ENCODE results near the gene GDA. TPM values are rescaled to one million over a fixed set of nuclear protein-coding genes. Genes with fewer than 3 reads are reported as not detected.

Gene GDA
- total and polyA plus RNA-seq, 2 of the 4 experiments (the other 2 are of a cell fraction) = not detected

GRCh38 chr9:72165821-72166547, 16.7 kb downstream of the GDA start:
- Histone ChIP-seq H3K4me1 (ENCODE audit: control insufficient read depth, insufficient read depth, low read length) (no peaks in the 10 kb centered on the region), H3K14ac (replicated peaks; ENCODE audit: low read depth, low read length) (no peak overlapping the region), H2BK20ac (ENCODE audit: low read depth, low read length) (no peak overlapping the region), H3K4ac (ENCODE audit: low read depth, low read length) (no peak overlapping the region), H3K36me3 (ENCODE audit: control insufficient read depth, insufficient read depth, low read length) (no peaks in the 10 kb centered on the region), H3K9ac (ENCODE audit: low read depth, low read length) (no peak overlapping the region), H3K9me1 (ENCODE audit: insufficient read depth, low read length) (no peaks in the 10 kb centered on the region), H2BK120ac (ENCODE audit: low read depth, low read length) (no peak overlapping the region), H4K20me1 (ENCODE audit: insufficient read depth, low read length) (no peaks in the 10 kb centered on the region), H3K18ac (ENCODE audit: low read depth, low read length) (no peak overlapping the region), H3K56ac (ENCODE audit: extremely low read depth, insufficient read depth, low read length) (no peak overlapping the region), H3K79me1 (ENCODE audit: low read depth in 1 of 2, low read length in 2 of 2) (no peaks in the 10 kb centered on the region), H2BK5ac (ENCODE audit: low read depth, low read length, poor library complexity, severe bottlenecking) (no peak overlapping the region), H3K23ac (ENCODE audit: low read depth, low read length) (no peak overlapping the region), H3K4me3 (ENCODE audit: insufficient read depth, low read depth, low read length) (no peak overlapping the region), H4K91ac (ENCODE audit: insufficient read depth, low read depth, low read length) (no peak overlapping the region), H3K4me2 (ENCODE audit: low read depth, low read length) (no peak overlapping the region), H3K9me3 (ENCODE audit: control insufficient read depth, insufficient read depth, low read length) (no peaks in the 10 kb centered on the region), H2AK9ac (replicated peaks; ENCODE audit: low read depth, low read length, poor library complexity) (no peak overlapping the region), H3K27me3 (ENCODE audit: control insufficient read depth, insufficient read depth, low read length) (no peaks in the 10 kb centered on the region), H4K8ac (ENCODE audit: low read depth in 2 of 2, low read length in 2 of 2) (no peak overlapping the region), H2AFZ (replicated peaks; ENCODE audit: low read length, poor library complexity) (no peak overlapping the region), H2AK5ac (ENCODE audit: low read depth, low read length) (no peak overlapping the region), H2BK15ac (ENCODE audit: low read depth, low read length) (no peak overlapping the region), H3K27ac (ENCODE audit: insufficient read depth, low read length) (no peak overlapping the region), H4K5ac (ENCODE audit: low read depth, low read length) (no peak overlapping the region)
- in situ Hi-C loops (cut with MboI; ENCODE audit: low sequenced_read_pairs) = no loop called here
- 71% methylated on average over 1 of the region's 4 CpGs; no CpG with 5 or more reads in 1 of the 2 experiments for WGBS, 2 experiments (ENCODE audit: extremely low coverage in 2 of 2, insufficient read length in 1 of 2)
- dilution Hi-C loops (cut with HindIII; ENCODE audit: low sequenced_read_pairs, unreplicated experiment) = no loop called here
- TF ChIP-seq, protein P1, sequence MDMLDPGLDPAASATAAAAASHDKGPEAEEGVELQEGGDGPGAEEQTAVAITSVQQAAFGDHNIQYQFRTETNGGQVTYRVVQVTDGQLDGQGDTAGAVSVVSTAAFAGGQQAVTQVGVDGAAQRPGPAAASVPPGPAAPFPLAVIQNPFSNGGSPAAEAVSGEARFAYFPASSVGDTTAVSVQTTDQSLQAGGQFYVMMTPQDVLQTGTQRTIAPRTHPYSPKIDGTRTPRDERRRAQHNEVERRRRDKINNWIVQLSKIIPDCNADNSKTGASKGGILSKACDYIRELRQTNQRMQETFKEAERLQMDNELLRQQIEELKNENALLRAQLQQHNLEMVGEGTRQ (IDR thresholded peaks at IDR 0.05; ENCODE audit: low read depth, low read length) = no peak
- TF ChIP-seq FOS (IDR thresholded peaks at IDR 0.05; ENCODE audit: low read depth, low read length) (no peak), NFE2L2 (IDR thresholded peaks at IDR 0.05; ENCODE audit: low read depth, low read length) (no peak), SMC3 (IDR thresholded peaks at IDR 0.05; ENCODE audit: low read depth, low read length) (no peak), MXI1 (IDR thresholded peaks at IDR 0.05; ENCODE audit: borderline replicate concordance, low read depth, low read length) (no peak), MAFK (IDR thresholded peaks at IDR 0.05; ENCODE audit: low read depth, low read length) (no peak)
- TF ChIP-seq, protein P2, sequence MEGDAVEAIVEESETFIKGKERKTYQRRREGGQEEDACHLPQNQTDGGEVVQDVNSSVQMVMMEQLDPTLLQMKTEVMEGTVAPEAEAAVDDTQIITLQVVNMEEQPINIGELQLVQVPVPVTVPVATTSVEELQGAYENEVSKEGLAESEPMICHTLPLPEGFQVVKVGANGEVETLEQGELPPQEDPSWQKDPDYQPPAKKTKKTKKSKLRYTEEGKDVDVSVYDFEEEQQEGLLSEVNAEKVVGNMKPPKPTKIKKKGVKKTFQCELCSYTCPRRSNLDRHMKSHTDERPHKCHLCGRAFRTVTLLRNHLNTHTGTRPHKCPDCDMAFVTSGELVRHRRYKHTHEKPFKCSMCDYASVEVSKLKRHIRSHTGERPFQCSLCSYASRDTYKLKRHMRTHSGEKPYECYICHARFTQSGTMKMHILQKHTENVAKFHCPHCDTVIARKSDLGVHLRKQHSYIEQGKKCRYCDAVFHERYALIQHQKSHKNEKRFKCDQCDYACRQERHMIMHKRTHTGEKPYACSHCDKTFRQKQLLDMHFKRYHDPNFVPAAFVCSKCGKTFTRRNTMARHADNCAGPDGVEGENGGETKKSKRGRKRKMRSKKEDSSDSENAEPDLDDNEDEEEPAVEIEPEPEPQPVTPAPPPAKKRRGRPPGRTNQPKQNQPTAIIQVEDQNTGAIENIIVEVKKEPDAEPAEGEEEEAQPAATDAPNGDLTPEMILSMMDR (conservative IDR thresholded peaks at IDR 0.05; ENCODE audit: low read depth, low read length) = no peak
- CTCF ChIA-PET = no interaction called here
- DNase-seq = no peak
- intact Hi-C loops (cut with micrococcal nuclease) = no loop called here
- no peak for ATAC-seq (ENCODE audit: low read depth)
- BruUV-seq (replicated peaks) = no TSS peak
- POLR2A ChIA-PET (ENCODE audit: unreplicated experiment) = no interaction called here
